OCI-LY1 (cell line): Measurements from ENCODE around the gene ANKRD66.

Source experiments
- CTCF ChIP-seq: fragments of 200-600 bp; sonication (generic), shearing (Covaris generic); IDR thresholded peaks from 2 replicates; pipeline ENCODE4 v1.5.1; 2017; ENCODE audit warnings: mild to moderate bottlenecking, antibody characterized with exemption, low read length, moderate library complexity, mixed read lengths
- EZH2 ChIP-seq: fragments of 200-600 bp; sonication (generic), shearing (Covaris generic); IDR thresholded peaks from 2 replicates; pipeline ENCODE4 v1.8.0; 2017; ENCODE audit warnings: borderline replicate concordance, mixed run types, mild to moderate bottlenecking, antibody characterized with exemption, low read length, moderate library complexity, mixed read lengths

- no peak for TF ChIP-seq CTCF
- TF ChIP-seq EZH2: no peak
Measured at GRCh38 chr6:46735720-46736031, 11.1 kb upstream of the ANKRD66 start.
